GM19372 (cell line): ENCODE data around the gene PIM3.

Experiments used
- ATAC-seq: cut with Tn5 transposase; IDR thresholded peaks from one replicate; pipeline ENCODE4 v1.9.1; 2021; ENCODE audit warnings: mild to moderate bottlenecking, low read depth, moderate library complexity; ENCODE audit not compliant: unreplicated experiment

Gene PIM3

DNA sequence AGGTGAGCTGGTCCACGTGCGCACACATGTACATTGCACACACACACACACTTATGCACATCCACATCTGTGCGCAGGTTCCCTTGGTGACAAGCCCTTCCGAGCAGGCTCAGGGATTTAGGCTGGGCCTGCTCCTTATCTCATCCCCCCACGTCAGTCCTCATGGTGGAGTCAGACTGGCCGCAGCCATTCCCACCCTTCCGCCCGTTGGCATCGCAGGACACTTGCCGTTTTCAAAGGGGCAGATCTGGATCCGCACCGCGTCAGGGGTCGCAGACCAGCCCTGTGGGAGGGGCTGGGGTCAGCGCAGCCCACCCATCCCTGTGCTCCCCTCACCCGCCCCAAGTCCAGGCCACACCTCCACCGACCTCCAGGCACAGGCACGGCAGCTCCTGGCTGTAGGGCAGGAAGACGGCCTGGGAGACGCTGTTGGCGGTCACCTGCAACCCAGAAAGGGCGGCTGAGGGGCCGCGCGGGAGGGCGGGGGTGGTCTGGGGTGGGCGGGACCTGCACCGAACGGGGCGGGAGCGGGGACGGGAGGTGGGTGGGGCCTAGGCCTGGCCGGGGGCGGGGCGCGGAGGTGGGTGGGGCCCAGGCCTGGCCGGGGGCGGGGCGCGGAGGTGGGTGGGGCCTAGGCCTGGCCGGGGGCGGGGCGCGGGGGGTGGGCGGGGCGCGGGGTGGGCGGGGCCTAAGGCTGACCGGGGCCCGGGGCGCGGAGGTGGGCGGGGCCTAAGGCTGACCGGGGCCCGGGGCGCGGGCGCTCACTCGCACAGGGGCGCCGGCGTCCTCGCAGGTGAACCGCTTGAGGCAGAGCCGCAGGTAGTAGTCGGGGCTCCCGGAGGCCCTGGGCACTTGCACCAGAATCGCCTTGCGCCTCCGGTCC is 38.7 kb downstream of the PIM3 start:
- no peak for ATAC-seq

DNA sequence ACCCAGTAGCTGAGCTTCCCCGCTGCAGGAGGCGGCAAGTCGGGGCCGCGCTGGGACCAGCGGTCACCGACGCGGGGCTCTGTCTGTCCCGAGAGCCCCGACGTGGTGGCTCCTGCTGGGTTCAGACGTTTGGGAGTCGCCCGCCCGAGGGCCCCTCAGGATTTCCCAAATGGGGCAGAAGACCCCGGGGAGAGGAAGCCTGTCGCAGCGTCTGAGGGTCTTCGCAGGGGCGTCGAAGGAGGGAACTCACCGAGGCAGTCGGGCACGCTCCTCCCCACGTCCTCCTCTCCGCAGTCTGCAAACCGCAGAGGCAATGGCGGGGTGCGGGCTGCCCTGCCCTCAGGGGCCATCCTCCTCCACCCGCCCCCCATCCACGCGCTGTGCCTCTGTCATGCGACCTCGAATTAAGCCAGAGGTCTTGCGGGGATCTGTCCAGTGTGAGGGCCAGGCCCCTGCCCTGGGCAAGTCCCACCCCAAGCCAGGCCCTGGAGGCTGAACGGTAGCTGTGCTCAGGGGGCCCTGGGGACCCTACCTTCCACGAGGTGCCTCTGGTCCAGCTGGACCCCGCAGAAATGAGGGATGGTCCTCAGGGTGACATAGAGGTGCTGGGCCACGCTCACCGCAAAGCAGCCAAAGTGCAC is 39.5 kb downstream of the PIM3 start:
- ATAC-seq, result no peak

DNA sequence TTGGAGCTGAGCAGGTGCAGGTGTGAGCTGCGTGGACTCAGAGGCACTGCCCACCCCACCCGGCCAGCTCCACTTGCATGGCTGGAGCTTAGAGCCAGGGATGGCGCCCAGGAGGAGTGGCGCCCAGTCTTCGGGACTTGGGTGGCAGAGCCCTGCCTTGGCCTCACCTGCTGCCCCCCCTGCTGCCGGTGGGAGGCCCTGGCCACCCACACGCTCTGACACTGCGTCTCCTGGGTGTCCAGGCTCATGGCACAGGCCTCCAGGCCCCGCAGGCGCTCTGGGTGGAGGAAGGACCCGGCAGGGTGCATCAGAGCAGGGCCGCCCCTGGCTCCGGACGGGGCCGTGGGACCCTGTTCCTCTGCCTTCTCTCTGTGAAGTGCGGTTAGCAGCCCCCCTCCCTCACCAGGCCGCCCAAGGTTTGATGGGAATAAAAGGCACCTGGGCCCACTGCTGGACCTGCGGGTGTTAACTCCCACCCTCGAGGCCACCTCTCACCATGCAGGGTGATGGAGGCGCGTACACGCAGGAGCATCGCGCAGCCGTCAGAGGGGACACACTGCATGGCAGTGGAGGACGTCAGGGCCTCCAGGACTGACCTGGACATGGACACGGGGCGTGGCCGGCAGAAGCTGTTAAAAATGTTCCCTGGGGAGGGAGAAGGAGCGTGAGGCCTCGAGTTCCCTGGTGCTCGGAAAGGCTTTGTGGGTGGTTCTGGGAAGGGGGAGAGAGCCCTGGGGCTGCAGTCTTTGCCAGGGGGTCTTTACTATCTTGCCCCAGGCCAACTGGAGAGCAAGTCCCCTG is 40.2 kb downstream of the PIM3 start:
- ATAC-seq, result no peak

DNA sequence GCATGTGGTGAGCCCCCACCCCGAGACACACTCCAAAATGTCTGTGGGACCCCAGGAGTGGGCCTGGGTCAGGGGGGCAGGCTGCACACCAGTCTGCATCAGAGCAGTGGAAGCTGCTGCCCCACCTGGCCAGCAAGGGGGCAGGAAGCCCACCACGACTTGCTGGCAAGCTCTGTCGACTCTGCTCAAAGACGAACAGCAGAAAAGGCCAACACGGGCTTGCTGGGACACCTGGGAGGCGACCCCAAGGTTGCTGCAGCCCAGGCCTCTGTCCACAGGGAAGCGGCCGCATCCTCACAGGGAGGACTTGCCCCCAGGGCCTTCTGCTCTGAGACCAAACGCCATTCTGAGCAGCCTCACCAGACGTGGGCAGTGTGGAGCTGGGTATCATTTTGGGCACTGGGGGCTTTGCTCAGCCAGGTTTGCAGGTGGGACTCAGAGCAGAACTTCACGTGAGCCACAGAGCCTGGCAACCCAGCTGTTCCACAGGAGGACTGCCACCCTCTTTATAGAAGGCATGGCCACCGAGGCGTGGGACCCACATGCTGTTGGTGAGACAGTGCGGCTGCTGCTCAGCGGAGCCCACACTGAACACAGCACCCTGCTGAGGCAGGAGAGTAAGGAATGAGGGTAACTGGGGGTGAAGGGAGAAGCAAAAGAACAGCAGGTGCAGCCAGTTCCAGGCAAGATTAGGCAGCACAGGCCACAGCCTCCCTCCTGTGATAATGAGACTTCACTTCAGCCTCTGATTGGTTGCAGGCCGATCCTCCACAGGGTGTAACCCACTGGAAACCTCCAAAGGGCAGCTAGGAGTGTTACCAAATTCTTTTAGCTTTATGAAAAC is 41.0 kb downstream of the PIM3 start:
- no peak for ATAC-seq

DNA sequence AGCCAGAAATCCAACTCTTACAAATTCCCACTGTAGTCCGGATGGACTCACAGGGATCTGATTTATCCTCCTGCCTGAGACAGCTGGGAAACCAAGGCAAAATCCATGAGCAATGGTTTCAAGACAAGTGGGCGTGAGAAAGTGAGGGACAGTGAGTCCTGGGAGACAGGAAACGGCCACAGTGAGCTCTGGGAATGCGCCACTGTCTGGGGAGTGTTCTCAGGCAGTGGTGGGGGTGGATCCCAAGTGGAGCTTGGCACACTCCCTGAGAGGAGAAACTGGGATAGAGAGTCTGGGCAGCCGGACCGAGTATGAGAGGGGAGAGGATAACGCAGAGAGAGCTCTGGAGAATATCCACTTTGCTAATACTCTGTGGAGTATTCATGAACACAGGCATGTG is 42.2 kb downstream of the PIM3 start:
- ATAC-seq, result no peak

DNA sequence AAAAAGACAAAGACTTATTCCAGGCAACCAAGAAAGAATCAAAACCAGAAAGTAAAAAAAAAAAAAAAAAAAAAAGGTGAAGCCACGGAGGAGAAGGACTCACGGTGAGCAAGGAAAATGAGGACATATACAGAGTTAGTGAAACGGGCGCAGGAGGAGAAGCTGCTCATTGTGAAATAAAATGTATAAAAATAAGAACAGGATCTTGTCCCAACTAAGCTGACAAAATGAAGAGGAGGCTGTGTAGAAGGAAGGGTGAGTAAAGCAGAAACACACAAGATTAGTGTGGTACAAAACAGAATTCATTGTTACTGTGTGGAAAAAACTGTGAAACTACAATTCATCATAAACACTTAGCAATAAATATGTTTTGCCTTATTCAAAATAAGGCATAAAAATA is 44.3 kb downstream of the PIM3 start:
- ATAC-seq, result no peak

DNA sequence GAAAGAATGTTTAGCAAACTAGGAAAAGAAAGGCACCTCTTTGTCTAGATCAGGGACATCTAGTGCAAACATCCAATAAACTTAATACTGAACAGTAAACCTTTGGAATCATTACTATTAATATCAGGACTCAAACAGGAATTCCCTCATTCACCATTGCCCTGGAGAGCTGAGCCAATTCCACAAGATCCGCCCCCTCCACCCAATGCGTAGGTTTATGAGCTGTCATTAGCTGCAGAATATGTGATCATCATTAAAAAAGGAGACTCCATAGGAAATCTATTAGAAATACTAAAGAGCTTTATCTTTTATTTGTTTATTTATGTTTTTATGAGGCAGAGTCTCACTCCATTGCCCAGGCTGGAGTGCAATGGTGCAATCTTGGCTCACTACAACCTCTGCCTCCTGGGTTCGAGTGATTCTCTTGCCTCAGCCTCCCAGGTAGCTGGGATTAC is 46.5 kb downstream of the PIM3 start:
- ATAC-seq, result no peak

DNA sequence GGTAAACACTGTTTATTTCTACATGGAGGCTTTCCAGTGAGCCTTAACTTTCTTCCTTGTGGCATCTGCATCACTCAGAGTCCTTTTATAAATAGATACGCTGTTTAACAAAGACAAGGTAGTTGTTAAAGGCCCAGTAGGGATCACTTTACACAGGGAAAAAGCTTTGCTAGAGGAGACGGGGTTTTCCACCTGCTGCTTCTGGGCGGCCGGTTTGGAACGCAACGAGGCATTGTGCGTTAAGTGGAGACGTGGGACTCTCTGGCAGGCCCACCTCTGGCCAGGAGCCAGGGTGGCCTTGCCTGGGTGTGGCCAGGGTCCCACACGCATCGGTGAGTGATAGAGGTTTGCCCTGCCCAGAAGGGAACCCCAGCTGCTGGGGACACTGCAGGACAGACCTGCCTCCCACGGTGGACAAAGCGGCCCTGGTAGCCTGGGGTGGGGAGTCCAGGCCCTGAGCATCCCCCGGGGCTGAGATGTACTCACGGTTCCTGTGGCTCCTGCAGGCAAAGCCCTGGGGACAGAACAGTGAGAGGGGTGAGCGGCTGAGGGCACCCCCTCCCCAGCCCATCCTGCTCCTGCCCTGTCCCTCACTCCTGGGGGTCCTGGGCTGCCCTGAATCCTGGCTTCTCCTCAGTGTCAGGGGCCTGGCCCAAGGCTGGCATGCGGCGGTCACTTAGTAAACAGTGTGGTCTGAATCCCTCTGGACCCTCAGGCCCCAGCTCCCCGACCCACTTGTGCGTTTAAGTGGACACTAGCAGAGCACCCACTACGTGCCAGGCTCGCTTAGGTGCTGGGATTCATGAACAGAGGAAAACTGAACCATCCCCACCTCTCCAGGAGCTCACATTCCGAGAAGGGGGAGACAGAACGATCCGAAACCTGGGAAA is 47.8 kb downstream of the PIM3 start:
- ATAC-seq, result no peak

DNA sequence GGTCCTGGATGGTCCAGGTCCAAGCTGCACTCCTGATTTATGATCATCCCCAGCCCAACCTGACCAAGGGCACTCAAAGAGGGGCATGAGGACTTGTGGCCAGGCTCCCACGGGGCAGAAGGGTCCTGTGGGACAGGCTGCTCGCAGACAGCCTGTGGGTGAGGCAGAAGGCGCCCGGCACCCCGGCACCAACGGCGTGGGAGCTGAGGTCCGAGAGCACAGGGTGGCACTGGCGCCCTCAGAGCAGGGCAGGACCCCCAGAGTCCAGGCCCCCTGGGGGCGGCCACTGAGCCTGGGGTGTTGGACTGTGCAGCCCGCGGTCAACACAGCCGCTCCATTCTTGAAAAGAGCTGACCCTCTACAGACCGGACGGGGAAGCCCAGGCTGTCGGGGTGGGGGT is 48.7 kb downstream of the PIM3 start:
- ATAC-seq, result no peak

DNA sequence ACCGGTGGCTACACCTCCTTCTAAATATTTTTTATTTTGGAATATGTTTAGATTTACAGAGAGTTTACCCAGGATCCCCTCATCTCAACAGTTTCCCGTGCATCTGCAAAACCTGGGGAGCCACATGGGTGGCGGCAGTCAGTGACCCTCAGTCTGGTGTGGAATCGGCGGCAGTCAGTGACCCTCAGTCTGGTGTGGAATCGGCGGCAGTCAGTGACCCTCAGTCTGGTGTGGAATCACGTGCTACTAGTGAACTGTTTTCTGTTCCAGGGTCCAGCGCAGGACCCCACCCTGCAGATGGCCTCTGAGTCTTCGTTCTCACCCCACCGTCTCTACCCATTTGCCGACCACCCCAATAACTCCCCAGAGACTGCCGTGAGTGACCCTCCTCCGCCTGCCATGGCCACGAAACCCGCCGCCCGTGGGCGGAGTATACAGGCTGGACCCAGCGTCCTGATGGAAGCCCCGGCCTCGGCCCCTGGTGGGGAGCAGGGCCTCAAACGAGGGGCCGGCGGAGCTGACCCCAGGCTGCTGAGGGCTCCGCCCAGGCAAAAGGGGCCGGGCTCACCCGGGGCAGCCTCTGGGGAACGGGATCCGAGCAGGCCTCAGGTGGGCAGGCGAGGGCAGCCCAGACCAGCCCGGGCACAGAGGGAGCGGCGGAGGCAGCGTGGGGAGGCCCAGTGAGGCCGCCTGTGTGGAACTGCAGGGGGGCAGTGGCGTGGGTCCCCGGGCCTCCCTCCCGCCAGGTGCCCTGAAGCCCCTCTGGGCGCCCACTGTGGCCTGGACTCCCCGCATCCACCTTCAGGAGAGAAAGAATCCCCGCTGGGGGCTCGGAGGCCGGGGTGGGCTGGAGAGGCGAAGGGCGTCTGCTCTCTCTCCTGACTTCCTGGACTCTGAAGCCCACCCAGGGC is 49.4 kb downstream of the PIM3 start:
- no peak for ATAC-seq

DNA sequence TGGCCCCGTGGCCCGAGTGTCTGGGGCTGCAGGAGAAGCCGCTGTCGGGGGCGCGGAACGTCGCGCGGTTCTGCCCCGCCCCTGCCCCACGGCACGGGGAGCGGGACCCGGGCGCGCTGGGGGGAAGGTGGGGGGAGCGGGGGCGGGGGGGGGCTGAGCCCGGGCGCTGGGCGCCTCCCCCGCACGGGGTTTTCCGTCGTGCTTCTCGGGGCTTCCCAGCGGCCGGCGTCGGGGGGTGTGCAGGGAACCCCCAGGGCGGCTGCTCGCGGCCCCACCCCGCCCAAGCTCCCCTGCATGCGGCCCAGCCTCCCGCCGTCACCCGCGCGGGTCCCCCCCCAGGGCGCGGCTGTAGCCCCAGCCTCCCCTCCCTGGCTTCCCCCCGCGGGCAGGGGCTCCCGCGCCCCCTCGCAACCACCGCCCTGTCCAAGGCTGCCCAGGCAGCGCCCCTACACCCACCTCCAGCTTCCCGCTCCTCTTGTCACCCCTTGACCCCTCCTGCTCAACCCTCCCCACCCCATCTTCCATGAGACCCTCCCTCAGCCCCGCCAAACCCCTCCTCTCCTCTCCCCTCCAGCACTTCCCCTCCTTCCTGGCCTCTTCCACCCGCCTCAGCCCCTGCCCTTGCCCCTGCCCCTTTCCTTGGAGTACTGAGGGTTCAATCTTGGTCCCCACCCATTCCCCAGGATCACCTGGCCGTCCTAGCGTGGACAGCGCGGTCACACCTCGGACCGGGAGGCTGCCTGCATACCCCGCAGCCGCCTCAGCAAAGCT is 50.3 kb downstream of the PIM3 start:
- no peak for ATAC-seq

DNA sequence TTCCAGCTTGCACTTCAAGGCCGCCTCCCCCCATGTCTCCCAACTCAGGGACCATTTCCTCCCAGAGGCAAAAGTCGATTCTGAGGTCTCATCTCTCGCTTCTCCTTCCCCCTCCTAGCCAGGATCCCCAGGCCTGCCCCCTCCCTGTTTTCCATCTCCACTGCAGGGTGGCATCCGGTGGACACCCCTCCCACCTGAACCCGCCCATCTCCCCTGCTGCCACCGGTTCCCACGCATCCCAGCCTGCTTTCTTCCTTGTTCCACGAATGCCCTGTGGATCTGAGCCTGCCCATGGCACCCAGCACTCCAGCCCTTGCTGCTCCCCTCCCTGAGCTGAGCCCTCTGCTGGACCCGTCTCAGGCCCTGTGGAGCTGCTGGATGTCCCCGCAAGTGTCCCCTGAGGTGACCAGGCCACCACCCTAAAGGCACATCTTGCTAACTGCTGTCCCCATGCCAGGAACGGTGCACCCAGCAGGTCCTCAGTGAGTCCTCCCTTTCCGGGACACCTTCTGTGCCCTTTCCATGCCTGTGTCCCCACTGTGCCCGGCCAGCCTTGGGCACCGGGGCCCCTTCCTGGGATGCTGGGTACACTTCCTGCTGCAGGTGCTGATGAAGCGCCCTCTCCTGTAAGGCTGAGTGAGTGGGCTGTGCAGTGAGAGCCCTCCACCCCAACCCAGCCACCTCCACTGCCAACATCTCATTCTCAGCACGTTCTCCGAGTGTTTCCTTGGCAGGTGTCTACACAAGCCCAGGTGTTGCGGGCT is 51.1 kb downstream of the PIM3 start:
- no peak for ATAC-seq

DNA sequence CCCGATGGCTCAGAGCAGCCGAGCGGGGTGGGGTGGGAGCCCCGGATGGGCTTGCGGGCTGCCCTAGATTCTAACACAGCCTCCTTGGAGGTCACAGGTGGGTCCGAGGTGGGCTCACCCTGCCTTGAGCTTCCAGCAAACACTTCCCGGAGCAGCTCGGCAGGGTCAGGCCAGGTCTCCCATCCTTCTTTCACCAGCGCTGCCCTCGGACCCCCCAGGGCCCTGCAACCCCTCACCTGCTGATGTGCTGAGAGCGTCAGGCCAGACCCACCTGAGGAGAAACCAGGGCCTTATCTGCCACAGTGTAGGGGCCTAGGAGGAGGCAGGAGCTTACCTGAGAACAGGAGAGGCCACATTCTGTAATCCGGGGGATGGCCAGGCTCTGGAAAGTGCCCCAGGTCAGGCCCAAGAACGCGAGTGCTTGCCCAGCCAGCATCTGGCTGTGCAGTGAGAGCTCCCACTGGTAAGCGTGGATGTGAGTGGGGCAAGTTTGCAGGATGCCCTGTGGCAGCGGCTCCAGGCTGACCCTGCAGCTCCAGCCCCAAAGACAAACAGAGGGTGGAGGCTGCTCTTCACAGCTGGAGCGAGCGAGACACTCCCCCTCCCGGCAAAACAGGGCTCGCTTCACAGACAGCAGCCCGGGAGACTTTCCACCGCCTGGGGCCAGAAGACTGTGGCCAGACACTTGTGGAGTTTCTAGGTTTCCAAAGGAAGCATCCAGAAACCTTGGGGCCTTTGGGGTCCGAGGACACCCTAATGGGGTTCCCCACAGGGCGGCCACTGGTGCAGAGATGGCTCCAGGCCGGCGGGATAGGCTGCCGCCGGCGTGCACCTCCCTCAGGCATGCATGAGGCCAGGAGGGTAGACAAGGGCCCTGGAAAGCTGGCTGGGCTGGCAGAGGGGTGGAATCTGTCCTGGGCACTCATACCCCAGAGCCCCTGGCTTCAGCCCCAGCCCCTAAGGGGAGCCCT is 51.9 kb downstream of the PIM3 start, which contains the start of gene IL17REL:
Gene IL17REL, minus strand, starts transcription at position 555 of the 971 bp plus-strand sequence. Its CDS starts 119 bp downstream, at position 436.
- no peak for ATAC-seq
